Measurements from ENCODE around the gene VDR.
"Not testable (repeated sequence)": the region's sequence is repeated elsewhere in the genome, so short reads cannot be mapped to it uniquely, and the experiment has no call there.

VDR gene

DNA sequence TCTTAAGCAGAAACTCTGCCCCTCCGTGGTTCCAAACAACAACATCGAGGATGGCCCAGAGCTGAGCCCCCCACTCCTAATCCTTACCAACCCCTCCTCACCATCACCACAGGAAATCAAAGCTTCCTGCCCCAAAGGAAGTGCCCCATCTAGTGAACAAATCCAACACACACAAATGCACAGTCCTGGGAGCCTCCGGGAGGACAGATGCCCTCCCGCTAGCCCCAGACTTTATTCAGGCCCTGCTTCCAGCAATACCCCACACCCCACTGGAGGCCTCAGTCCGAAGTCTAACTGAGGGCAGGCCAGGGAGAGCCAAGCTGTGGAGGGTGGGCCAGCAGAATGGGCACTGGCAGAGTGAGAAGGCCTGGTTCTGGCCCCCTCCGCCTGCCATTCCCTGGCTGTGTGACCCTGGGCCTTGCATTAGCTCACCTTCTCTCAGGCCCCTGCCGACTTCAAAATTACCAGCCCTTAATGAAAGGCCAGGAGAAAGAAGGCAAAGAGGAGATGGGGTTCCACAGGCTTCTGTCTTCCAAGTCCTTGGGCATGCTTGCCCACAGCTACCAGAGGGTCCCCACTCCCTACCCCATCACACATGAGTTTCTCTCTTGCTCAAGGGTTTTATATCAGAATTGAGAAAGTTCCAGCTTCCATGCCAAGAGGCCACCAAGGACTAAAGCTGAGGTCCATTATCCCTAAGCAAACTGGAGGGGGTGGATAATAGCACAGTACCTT lies 87.4 kb downstream of the VDR start:
- H3K9me3 ChIP-seq (ENCODE audit: control insufficient read depth, low read length), result no peaks in the 10 kb centered on the region
- peak overlapping the region; percentile 69 for H3K4me3 ChIP-seq (ENCODE audit: insufficient read depth, low read depth, low read length, poor library complexity, severe bottlenecking)
- no peak for DNase-seq
- no peaks in the 10 kb centered on the region for H3K36me3 ChIP-seq (ENCODE audit: control insufficient read depth, insufficient read depth, low read length)
- no peaks in the 10 kb centered on the region for H3K27me3 ChIP-seq (replicated peaks; ENCODE audit: control insufficient read depth, insufficient read depth, low read length, poor library complexity, severe bottlenecking)
- H3K4me1 ChIP-seq (ENCODE audit: control insufficient read depth, insufficient read depth, low read length, poor library complexity, severe bottlenecking), result peaks cover 70% of the 10 kb centered on the region
- peak overlapping the region; percentile 86 for H3K27ac ChIP-seq (ENCODE audit: insufficient read depth, low read length, poor library complexity, severe bottlenecking)

DNA sequence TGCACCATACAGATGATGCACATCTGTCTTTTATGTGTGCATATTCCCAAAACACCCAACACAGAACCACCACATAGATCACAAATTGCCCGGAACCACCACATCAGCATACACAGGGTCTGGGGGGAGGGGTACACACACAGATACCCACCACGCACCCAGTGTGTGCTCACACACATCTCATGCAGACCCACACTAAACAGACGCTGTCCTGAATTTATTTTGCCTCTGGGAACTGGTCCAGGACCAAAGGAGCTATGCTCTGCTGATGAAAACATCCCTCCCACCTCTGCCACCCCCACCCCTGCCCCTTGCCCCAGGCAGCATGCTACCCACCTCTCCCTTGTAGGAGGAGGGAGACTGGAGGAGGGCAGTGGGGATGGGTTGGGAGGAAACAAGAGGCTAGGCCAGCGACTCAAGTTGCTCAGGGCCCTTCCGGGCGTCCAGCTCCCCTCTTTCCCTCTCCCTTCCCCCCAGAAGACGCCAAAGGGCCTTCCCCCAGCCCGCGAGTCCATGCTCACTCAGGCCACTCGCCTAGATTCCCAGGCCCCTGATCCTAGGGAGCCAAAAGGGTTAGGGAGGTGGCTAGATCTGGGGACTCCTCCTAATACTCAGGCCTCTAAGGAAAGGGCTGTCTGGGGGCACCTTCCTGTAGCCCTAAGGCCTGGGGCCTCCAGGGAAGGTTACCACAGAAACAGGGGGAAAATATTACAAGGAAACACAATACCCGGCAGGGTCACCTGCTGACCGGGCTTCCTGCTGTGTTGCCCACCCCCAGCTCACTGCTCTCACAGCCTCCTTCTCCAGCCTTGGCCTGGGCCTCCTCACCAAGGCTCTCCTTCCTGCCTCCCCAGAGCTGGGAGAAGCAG lies 88.2 kb downstream of the VDR start:
- Histone ChIP-seq H3K4me1 (ENCODE audit: control insufficient read depth, insufficient read depth, low read length, poor library complexity, severe bottlenecking) (peaks cover 78% of the 10 kb centered on the region), H3K4me3 (ENCODE audit: insufficient read depth, low read depth, low read length, poor library complexity, severe bottlenecking) (peak overlapping the region; percentile 69), H3K27ac (ENCODE audit: insufficient read depth, low read length, poor library complexity, severe bottlenecking) (peak overlapping the region; percentile 86), H3K27me3 (replicated peaks; ENCODE audit: control insufficient read depth, insufficient read depth, low read length, poor library complexity, severe bottlenecking) (no peaks in the 10 kb centered on the region), H3K36me3 (ENCODE audit: control insufficient read depth, insufficient read depth, low read length) (no peaks in the 10 kb centered on the region), H3K9me3 (ENCODE audit: control insufficient read depth, low read length) (no peaks in the 10 kb centered on the region)
- no peak for DNase-seq

DNA sequence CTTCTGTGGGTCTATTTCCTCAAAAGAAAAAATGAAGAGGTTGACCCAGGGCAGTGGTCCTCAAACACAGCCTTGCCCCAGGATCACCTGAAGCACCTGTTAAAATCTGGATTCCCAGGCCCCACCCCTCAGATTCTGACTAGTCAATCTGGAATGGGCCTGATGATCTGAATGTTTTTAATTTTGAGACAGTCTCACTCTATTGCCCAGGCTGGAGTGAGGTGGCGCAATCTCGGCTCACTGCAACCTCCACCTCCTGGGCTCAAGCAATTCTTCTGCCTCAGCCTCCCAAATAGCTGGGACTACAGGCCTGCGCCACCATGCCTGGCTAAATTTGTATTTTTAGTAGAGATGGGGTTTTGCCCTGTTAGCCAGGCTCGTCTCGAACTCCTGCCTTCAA lies 89.3 kb downstream of the VDR start:
- not testable (repeated sequence) for H3K4me3 ChIP-seq (ENCODE audit: insufficient read depth, low read depth, low read length, poor library complexity, severe bottlenecking); DNase-seq; H3K9me3 ChIP-seq (ENCODE audit: control insufficient read depth, low read length); H3K27me3 ChIP-seq (replicated peaks; ENCODE audit: control insufficient read depth, insufficient read depth, low read length, poor library complexity, severe bottlenecking); H3K36me3 ChIP-seq (ENCODE audit: control insufficient read depth, insufficient read depth, low read length)
- Histone ChIP-seq H3K27ac (ENCODE audit: insufficient read depth, low read length, poor library complexity, severe bottlenecking) (peak overlapping the region; percentile 98), H3K4me1 (ENCODE audit: control insufficient read depth, insufficient read depth, low read length, poor library complexity, severe bottlenecking) (peaks cover 81% of the 10 kb centered on the region)

DNA sequence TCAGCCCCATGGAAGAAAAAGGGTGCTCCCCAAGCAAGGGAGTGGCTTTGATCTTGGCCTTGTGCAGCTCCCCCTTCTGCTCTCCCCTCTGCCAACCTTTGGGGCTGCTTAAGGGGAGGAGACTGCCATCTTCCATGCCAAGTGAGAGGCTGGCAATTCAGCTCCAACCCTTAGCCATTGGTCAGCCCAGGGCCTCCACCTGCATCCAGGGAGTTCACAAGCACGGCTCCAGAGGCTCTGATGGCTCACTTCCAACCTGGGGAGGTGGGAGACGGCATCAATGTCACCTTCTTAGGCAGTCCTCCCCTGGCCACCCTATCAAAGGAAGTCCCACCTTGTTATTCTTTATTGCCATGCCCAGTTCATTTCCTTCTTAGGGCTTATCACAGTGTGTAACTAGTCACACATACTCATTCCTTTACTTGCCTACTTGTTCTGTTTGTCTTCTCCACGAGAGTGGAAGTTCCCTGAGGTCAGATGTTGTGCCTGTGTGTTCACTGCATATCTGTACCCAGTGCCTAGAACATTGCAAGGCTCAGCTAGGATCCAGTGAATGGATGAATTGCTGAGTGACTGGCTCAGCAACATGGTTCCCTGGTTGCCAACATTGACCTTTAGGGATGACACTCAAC lies 90.1 kb downstream of the VDR start:
- no peaks in the 10 kb centered on the region for H3K27me3 ChIP-seq (replicated peaks; ENCODE audit: control insufficient read depth, insufficient read depth, low read length, poor library complexity, severe bottlenecking)
- no peaks in the 10 kb centered on the region for H3K9me3 ChIP-seq (ENCODE audit: control insufficient read depth, low read length)
- peaks cover 84% of the 10 kb centered on the region for H3K4me1 ChIP-seq (ENCODE audit: control insufficient read depth, insufficient read depth, low read length, poor library complexity, severe bottlenecking)
- no peak overlapping the region for H3K4me3 ChIP-seq (ENCODE audit: insufficient read depth, low read depth, low read length, poor library complexity, severe bottlenecking)
- DNase-seq, result no peak
- no peaks in the 10 kb centered on the region for H3K36me3 ChIP-seq (ENCODE audit: control insufficient read depth, insufficient read depth, low read length)
- peak overlapping the region; percentile 98 for H3K27ac ChIP-seq (ENCODE audit: insufficient read depth, low read length, poor library complexity, severe bottlenecking)

DNA sequence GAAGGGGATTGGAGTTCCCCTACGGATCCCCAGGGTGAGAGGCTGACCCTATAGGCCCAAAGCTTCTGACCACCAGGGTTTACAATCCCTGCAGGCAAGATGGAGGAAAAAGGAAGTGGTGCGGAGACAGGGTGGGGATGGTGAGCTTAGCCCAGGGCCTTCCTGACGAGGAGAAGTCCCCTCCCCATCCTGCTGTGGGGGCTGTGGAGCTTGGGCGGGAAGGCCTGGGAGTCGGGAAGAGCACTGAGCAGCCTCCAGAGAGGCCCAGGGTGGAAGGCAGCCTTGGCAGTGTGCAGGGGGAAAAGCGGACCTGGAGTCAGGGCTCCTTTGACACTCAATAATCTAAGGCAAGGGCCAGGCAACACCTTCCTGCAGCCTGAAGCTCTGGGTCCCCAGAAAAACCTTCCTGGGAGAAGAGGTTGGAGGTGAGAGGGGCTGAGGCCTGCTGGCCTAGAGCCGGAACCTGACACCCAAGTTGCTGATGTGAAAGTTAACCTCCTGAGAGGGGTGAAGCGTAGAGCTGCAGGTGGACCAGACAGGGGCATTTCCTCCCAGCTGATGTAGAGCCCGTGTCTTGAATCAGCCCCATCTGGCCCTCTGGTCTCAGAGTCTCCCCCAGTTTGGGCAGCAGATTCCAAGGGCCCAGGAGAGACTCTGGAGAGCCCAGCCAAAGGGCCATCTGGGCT lies 91.1 kb downstream of the VDR start:
- H3K27ac ChIP-seq (ENCODE audit: insufficient read depth, low read length, poor library complexity, severe bottlenecking), result peak overlapping the region; percentile 98
- H3K4me3 ChIP-seq (ENCODE audit: insufficient read depth, low read depth, low read length, poor library complexity, severe bottlenecking), result peak overlapping the region; percentile 58
- H3K36me3 ChIP-seq (ENCODE audit: control insufficient read depth, insufficient read depth, low read length), result no peaks in the 10 kb centered on the region
- no peak for DNase-seq
- no peaks in the 10 kb centered on the region for H3K9me3 ChIP-seq (ENCODE audit: control insufficient read depth, low read length)
- no peaks in the 10 kb centered on the region for H3K27me3 ChIP-seq (replicated peaks; ENCODE audit: control insufficient read depth, insufficient read depth, low read length, poor library complexity, severe bottlenecking)
- peaks cover 92% of the 10 kb centered on the region for H3K4me1 ChIP-seq (ENCODE audit: control insufficient read depth, insufficient read depth, low read length, poor library complexity, severe bottlenecking)

DNA sequence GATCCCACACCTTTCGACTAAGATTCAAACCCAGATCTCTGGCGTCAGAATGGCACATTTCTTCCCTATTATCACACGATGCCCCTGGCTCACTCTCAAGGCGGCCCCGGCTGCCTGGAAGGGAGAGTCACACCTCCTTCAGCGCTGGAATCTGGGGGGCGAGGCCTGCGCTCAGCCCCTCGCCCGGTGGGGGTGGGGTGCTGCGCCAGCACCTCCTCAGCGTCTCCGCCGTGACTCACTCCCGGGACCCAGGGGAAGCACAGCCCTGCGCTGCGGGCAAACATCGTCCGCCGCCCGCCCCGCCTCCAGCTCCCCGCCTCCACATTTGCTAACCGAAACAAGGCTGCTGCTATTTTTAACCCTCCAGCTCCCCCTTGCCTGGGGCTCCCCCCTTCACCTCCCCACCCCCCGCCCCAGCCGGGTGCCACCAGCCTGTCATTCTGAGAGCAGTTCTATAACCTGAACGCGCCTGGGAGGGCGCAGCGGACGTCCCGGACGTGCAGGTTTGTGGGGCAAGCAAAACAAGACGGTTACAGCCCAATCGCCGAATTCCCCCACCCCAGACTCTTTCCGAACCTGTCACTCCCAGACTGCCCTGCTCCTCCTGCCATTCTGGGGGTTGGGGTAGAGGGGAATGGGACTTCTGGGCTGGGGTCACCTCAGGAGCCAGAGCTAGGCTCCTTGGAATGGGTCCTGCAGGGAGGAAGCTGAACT lies 91.8 kb downstream of the VDR start:
- peaks cover 92% of the 10 kb centered on the region for H3K4me1 ChIP-seq (ENCODE audit: control insufficient read depth, insufficient read depth, low read length, poor library complexity, severe bottlenecking)
- H3K4me3 ChIP-seq (ENCODE audit: insufficient read depth, low read depth, low read length, poor library complexity, severe bottlenecking), result peak overlapping the region; percentile 58
- H3K36me3 ChIP-seq (ENCODE audit: control insufficient read depth, insufficient read depth, low read length), result no peaks in the 10 kb centered on the region
- H3K9me3 ChIP-seq (ENCODE audit: control insufficient read depth, low read length), result no peaks in the 10 kb centered on the region
- peak overlapping the region; percentile 98 for H3K27ac ChIP-seq (ENCODE audit: insufficient read depth, low read length, poor library complexity, severe bottlenecking)
- peak; percentile 84 to 92 (median 85) for DNase-seq
- H3K27me3 ChIP-seq (replicated peaks; ENCODE audit: control insufficient read depth, insufficient read depth, low read length, poor library complexity, severe bottlenecking), result no peaks in the 10 kb centered on the region

DNA sequence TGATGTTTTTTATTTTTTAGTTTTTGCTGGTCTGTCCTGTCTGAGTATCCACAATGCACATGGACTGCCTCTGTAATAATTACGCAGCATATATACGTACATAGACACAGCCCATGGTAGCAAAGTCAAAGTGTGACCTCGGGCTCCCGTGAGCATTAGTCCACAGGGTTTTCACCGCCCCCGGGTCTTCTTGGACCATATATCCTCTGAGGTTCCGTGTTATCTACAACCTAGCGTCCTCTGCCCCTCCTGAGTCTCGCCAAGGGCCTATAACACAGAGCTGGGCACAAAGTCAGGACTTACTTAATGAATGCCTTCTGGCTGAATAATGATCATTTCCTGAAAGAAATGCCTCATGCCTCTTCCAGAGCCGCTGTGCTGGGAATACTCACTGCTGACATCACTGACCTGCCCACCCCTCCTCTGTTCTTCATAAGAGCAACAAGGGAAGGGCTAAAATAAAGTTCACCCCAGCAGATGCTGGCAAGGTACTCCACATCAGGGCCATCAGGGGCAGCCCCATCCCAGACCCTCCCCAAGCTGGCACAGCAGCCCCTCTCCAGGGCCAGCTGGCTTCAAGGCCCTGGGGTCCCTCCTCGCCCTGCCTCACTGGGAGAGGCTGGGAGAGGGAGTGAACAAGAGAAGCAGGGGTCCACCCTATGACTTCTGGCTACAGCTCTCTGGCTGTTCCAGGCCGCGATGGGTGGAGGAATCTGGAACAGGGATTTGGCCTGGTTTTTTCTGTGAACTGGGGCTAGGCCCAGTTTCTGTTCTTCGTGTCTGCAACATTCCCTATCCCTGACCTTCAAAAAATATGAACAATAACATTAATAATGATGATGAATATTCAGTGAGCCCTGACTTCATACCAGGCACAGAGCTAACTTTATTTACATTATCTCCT lies 93.0 kb downstream of the VDR start:
- no peaks in the 10 kb centered on the region for H3K9me3 ChIP-seq (ENCODE audit: control insufficient read depth, low read length)
- no peaks in the 10 kb centered on the region for H3K27me3 ChIP-seq (replicated peaks; ENCODE audit: control insufficient read depth, insufficient read depth, low read length, poor library complexity, severe bottlenecking)
- no peak overlapping the region for H3K4me3 ChIP-seq (ENCODE audit: insufficient read depth, low read depth, low read length, poor library complexity, severe bottlenecking)
- no peak for DNase-seq
- H3K27ac ChIP-seq (ENCODE audit: insufficient read depth, low read length, poor library complexity, severe bottlenecking), result peak overlapping the region; percentile 98
- peaks cover 92% of the 10 kb centered on the region for H3K4me1 ChIP-seq (ENCODE audit: control insufficient read depth, insufficient read depth, low read length, poor library complexity, severe bottlenecking)
- no peaks in the 10 kb centered on the region for H3K36me3 ChIP-seq (ENCODE audit: control insufficient read depth, insufficient read depth, low read length)

DNA sequence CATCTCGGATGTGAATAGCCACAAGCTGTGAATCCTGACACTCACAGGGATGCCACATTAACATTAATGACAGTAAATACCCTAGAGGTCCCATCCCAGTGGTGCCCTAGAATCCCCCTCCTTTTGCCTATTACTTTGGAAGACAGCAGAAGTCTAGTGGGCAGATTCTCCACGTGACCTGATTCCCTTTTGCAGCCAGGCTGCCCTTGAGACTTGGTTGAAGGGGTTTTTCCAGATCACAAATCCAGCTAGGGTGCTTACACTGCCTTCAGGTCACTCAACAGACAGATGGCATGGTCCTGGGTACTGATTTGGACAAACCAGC lies 93.8 kb downstream of the VDR start:
- DNase-seq, result no peak
- Histone ChIP-seq H3K9me3 (ENCODE audit: control insufficient read depth, low read length) (no peaks in the 10 kb centered on the region), H3K36me3 (ENCODE audit: control insufficient read depth, insufficient read depth, low read length) (no peaks in the 10 kb centered on the region), H3K4me3 (ENCODE audit: insufficient read depth, low read depth, low read length, poor library complexity, severe bottlenecking) (peak overlapping the region; percentile 29), H3K27ac (ENCODE audit: insufficient read depth, low read length, poor library complexity, severe bottlenecking) (peak overlapping the region; percentile 98), H3K27me3 (replicated peaks; ENCODE audit: control insufficient read depth, insufficient read depth, low read length, poor library complexity, severe bottlenecking) (no peaks in the 10 kb centered on the region), H3K4me1 (ENCODE audit: control insufficient read depth, insufficient read depth, low read length, poor library complexity, severe bottlenecking) (peaks cover 93% of the 10 kb centered on the region)

DNA sequence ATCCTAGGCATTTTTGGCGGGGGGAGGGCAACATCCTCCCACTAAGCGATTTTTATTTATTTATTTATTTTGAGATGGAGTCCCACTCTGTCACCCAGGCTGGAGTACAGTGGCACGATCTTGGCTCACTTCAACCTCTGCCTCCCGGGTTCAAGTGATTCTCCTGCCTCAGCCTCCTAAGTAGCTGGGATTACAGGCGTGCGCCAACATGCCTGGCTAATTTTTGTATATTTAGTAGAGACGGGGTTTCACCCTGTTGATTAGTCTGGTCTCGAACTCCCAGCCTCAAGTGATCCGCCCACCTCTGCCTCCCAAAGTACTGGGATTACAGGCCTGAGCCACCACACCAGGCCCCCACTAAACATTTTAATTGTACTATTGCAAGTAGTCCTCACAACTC lies 95.3 kb downstream of the VDR start:
- not testable (repeated sequence) for H3K36me3 ChIP-seq (ENCODE audit: control insufficient read depth, insufficient read depth, low read length); H3K27me3 ChIP-seq (replicated peaks; ENCODE audit: control insufficient read depth, insufficient read depth, low read length, poor library complexity, severe bottlenecking); H3K4me3 ChIP-seq (ENCODE audit: insufficient read depth, low read depth, low read length, poor library complexity, severe bottlenecking); DNase-seq; H3K9me3 ChIP-seq (ENCODE audit: control insufficient read depth, low read length)
- H3K27ac ChIP-seq (ENCODE audit: insufficient read depth, low read length, poor library complexity, severe bottlenecking), result peak overlapping the region; percentile 98
- peaks cover 93% of the 10 kb centered on the region for H3K4me1 ChIP-seq (ENCODE audit: control insufficient read depth, insufficient read depth, low read length, poor library complexity, severe bottlenecking)
